HepG2 (cell line): Measurements from ENCODE around the gene CLUH. TPM values are rescaled to one million over a fixed set of nuclear protein-coding genes. Genes with fewer than 3 reads are reported as not detected.

ENCODE experiments used
- ARHGAP35 ChIP-seq: sonication (generic); formaldehyde crosslinking; IDR thresholded peaks from 2 replicates; pipeline ENCODE4 v1.9.0; 2022; ENCODE audit warnings: mild to moderate bottlenecking, inconsistent platforms, moderate library complexity, missing genetic modification reagents, borderline replicate concordance
- ATM ChIP-seq: fragments of 450-650 bp; IDR thresholded peaks from 2 replicates; pipeline ENCODE4 v1.7.1; 2017; ENCODE audit warnings: mild to moderate bottlenecking, borderline replicate concordance
- BRCA1 ChIP-seq: sonication (generic); formaldehyde crosslinking; IDR thresholded peaks from 2 replicates; pipeline ENCODE4 v1.4.0; 2020; ENCODE audit warnings: missing genetic modification reagents
- CHCHD3 ChIP-seq: sonication (generic); formaldehyde crosslinking; IDR thresholded peaks from 2 replicates; pipeline ENCODE4 v1.8.0; 2022; ENCODE audit warnings: mild to moderate bottlenecking, missing genetic modification reagents, moderate library complexity
- ETV6 ChIP-seq: sonication (generic); formaldehyde crosslinking; conservative IDR thresholded peaks from 2 replicates; pipeline ENCODE4 v1.4.0; 2020; ENCODE audit warnings: missing genetic modification reagents
- FOXA1 ChIP-seq, 2 experiments: fragments of 450-650 bp in 1 of 2; sonication (generic) in 1 of 2; formaldehyde crosslinking in 1 of 2; IDR thresholded peaks; 2 replicates each; pipeline versions ENCODE4 v1.4.0 to v1.6.1; 2016 to 2020; ENCODE audit warnings: missing genetic modification reagents in 1 of 2
- IRX3 ChIP-seq: sonication (generic); formaldehyde crosslinking; IDR thresholded peaks from 2 replicates; pipeline ENCODE4 v1.8.1; 2023; ENCODE audit warnings: mild to moderate bottlenecking, low read depth, missing genetic modification reagents, borderline replicate concordance
- KAT2B ChIP-seq: fragments of 150-350 bp; IDR thresholded peaks from 2 replicates; pipeline ENCODE4 v1.6.1; 2014; ENCODE audit warnings: low read depth, low read length, borderline replicate concordance
- KLF13 ChIP-seq: sonication (generic); formaldehyde crosslinking; IDR thresholded peaks from 2 replicates; pipeline ENCODE4 v1.4.0; 2020; ENCODE audit warnings: mild to moderate bottlenecking, missing genetic modification reagents
- MZF1 ChIP-seq: sonication (generic); formaldehyde crosslinking; IDR thresholded peaks from 2 replicates; pipeline ENCODE4 v1.8.1; 2023; ENCODE audit warnings: mild to moderate bottlenecking, missing genetic modification reagents, borderline replicate concordance
- NCOR1 ChIP-seq: fragments of 200-600 bp; sonication (generic); IDR thresholded peaks from 2 replicates; pipeline ENCODE4 v1.7.0; 2017; ENCODE audit warnings: antibody characterized with exemption, low read length, borderline replicate concordance
- SATB2 ChIP-seq: sonication (generic); formaldehyde crosslinking; IDR thresholded peaks from 2 replicates; pipeline ENCODE4 v1.5.0; 2020; ENCODE audit warnings: missing genetic modification reagents
- SRF ChIP-seq: IDR thresholded peaks from 2 replicates; pipeline ENCODE4 v1.6.1; 2011; ENCODE audit warnings: mild to moderate bottlenecking, low read depth, low read length, moderate library complexity
- SRSF1 ChIP-seq: fragments of 200-400 bp; formaldehyde crosslinking; optimal IDR thresholded peaks from 2 replicates; pipeline ENCODE3; 2017; ENCODE audit warnings: mild to moderate bottlenecking, low read depth, low read length, moderate library complexity
- ZKSCAN8 ChIP-seq: IDR thresholded peaks from 2 replicates; pipeline ENCODE4 v1.6.1; 2016; ENCODE audit warnings: borderline replicate concordance, missing genetic modification reagents, missing compliant biosample characterization
- ZMYM4 ChIP-seq: sonication (generic); formaldehyde crosslinking; IDR thresholded peaks from 2 replicates; pipeline ENCODE4 v1.8.1; 2023; ENCODE audit warnings: mild to moderate bottlenecking, missing genetic modification reagents
- ZNF563 ChIP-seq: sonication (generic); formaldehyde crosslinking; IDR thresholded peaks from 2 replicates; pipeline ENCODE4 v1.8.0; 2022; ENCODE audit warnings: mild to moderate bottlenecking, moderate library complexity, missing genetic modification reagents
- ZNF674 ChIP-seq: sonication (generic); formaldehyde crosslinking; IDR thresholded peaks from 2 replicates; pipeline ENCODE4 v1.5.0; 2020; ENCODE audit warnings: low read depth, mild to moderate bottlenecking, missing genetic modification reagents
- polyA plus RNA-seq, 8 experiments: library from polyadenylated mRNA; depleted of rRNA in 3 of 8; stranded (reverse) in 7 of 8; unstranded in 1 of 8; fragments of >200 nt; fragmentation: Illumina TruSeq in 4 of 8; extraction: Trizol in 4 of 8; gene quantifications; 2 replicates each; pipeline versions ENCODE4 v1.2.1 to v1.2.3, GENCODE V29; 2011 to 2016; ENCODE audit warnings: low read depth in 4 of 8, missing spikeins in 1 of 8, mixed read lengths in 1 of 8; ENCODE audit not compliant: insufficient read depth in 1 of 8
- total RNA-seq, 5 experiments: library from RNA; depleted of rRNA; stranded (reverse); fragments of >200 nt; fragmentation: Illumina TruSeq; extraction: Trizol; gene quantifications; 2 replicates each; pipeline ENCODE4 v1.2.3, GENCODE V29; 2016; ENCODE audit warnings: low read depth in 1 of 5
- TF ChIP-seq, protein P1 (sequence below): sonication (generic); formaldehyde crosslinking; IDR thresholded peaks from 2 replicates; pipeline ENCODE4 v1.8.1; 2023; ENCODE audit warnings: mild to moderate bottlenecking, missing genetic modification reagents
- TF ChIP-seq, protein P2 (sequence below): sonication (generic); formaldehyde crosslinking; IDR thresholded peaks from 2 replicates; pipeline ENCODE4 v1.8.0; 2022; ENCODE audit warnings: missing genetic modification reagents, low read depth, mild to moderate bottlenecking, borderline replicate concordance
- TF ChIP-seq, protein P3 (sequence below): sonication (generic); formaldehyde crosslinking; IDR thresholded peaks from 2 replicates; pipeline ENCODE4 v1.4.0; 2020; ENCODE audit warnings: missing genetic modification reagents
- TF ChIP-seq, protein P4 (sequence below): sonication (generic); formaldehyde crosslinking; IDR thresholded peaks from 2 replicates; pipeline ENCODE4 v1.4.0; 2020; ENCODE audit warnings: mild to moderate bottlenecking, missing genetic modification reagents
- TF ChIP-seq, protein P5 (sequence below): sonication (generic); formaldehyde crosslinking; IDR thresholded peaks from 2 replicates; pipeline ENCODE4 v1.5.0; 2020; ENCODE audit warnings: mild to moderate bottlenecking, missing genetic modification reagents

Gene CLUH
- total and polyA plus RNA-seq, 2 of the 13 experiments (the other 11 are each of a cell fraction or from before 2014, with no cell fraction given), result 30.9 to 60.5 TPM

DNA sequence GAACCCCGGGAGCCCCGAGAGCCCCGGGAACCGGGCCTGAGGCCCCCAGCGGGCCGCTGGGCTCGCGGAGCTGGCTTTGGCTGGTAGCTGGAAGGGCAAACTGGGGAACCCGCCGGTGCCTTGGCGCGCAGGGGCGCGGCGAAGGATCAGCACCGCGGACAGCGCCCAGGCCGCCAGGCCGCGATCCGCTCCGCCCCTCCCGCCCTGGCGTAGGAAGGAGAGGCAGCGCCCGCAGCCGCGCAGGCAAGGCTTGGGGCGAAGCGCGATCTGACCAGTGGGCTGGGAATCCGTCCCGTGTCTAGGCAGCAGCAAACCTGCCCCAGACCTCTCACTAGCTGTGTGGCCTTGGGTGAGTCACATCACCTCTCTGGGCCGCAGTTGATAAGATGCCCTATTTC is 38.2 kb upstream of the CLUH start (continued):
- TF ChIP-seq, protein P1, sequence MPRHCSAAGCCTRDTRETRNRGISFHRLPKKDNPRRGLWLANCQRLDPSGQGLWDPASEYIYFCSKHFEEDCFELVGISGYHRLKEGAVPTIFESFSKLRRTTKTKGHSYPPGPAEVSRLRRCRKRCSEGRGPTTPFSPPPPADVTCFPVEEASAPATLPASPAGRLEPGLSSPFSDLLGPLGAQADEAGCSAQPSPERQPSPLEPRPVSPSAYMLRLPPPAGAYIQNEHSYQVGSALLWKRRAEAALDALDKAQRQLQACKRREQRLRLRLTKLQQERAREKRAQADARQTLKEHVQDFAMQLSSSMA (CRISPR knock-in tag), result peak; percentile 95
- TF ChIP-seq, protein P2, sequence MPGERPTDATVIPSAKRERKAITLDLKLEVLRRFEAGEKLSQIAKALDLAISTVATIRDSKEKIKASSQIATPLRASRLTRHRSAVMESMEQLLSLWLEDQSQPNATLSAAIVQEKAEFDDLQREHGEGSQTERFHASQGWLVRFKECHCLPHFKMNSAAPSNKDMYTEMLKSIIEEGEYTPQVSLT, result no peak
- TF ChIP-seq MZF1 (no peak), NCOR1 (no peak), BRCA1 (CRISPR knock-in tag) (peak; percentile 99), CHCHD3 (CRISPR knock-in tag) (peak; percentile 97), SRSF1 (no peak), FOXA1 (IDR thresholded peaks at IDR 0.05) (no peak), FOXA1 (CRISPR knock-in tag; IDR thresholded peaks at IDR 0.05) (peak; percentile 43; the same call in 1 of the 2 replicates), IRX3 (CRISPR knock-in tag) (peak; percentile 95; the same call in 1 of the 2 replicates), ZMYM4 (CRISPR knock-in tag) (peak; percentile 69), ETV6 (CRISPR knock-in tag) (peak; percentile 99), ZNF563 (CRISPR knock-in tag) (peak; percentile 97), KAT2B (no peak), ZKSCAN8 (CRISPR knock-in tag) (0 out of 2 replicates have a peak, but pooled peaks have one; percentile 34), ARHGAP35 (CRISPR knock-in tag) (peak; percentile 96), ZNF674 (peak; percentile 88; the same call in 1 of the 2 replicates), ATM (no peak), SRF (no peak), SATB2 (peak; percentile 99), KLF13 (no peak)
- TF ChIP-seq, protein P3, sequence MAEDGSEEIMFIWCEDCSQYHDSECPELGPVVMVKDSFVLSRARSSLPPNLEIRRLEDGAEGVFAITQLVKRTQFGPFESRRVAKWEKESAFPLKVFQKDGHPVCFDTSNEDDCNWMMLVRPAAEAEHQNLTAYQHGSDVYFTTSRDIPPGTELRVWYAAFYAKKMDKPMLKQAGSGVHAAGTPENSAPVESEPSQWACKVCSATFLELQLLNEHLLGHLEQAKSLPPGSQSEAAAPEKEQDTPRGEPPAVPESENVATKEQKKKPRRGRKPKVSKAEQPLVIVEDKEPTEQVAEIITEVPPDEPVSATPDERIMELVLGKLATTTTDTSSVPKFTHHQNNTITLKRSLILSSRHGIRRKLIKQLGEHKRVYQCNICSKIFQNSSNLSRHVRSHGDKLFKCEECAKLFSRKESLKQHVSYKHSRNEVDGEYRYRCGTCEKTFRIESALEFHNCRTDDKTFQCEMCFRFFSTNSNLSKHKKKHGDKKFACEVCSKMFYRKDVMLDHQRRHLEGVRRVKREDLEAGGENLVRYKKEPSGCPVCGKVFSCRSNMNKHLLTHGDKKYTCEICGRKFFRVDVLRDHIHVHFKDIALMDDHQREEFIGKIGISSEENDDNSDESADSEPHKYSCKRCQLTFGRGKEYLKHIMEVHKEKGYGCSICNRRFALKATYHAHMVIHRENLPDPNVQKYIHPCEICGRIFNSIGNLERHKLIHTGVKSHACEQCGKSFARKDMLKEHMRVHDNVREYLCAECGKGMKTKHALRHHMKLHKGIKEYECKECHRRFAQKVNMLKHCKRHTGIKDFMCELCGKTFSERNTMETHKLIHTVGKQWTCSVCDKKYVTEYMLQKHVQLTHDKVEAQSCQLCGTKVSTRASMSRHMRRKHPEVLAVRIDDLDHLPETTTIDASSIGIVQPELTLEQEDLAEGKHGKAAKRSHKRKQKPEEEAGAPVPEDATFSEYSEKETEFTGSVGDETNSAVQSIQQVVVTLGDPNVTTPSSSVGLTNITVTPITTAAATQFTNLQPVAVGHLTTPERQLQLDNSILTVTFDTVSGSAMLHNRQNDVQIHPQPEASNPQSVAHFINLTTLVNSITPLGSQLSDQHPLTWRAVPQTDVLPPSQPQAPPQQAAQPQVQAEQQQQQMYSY, result peak; percentile 80
- TF ChIP-seq, protein P4, sequence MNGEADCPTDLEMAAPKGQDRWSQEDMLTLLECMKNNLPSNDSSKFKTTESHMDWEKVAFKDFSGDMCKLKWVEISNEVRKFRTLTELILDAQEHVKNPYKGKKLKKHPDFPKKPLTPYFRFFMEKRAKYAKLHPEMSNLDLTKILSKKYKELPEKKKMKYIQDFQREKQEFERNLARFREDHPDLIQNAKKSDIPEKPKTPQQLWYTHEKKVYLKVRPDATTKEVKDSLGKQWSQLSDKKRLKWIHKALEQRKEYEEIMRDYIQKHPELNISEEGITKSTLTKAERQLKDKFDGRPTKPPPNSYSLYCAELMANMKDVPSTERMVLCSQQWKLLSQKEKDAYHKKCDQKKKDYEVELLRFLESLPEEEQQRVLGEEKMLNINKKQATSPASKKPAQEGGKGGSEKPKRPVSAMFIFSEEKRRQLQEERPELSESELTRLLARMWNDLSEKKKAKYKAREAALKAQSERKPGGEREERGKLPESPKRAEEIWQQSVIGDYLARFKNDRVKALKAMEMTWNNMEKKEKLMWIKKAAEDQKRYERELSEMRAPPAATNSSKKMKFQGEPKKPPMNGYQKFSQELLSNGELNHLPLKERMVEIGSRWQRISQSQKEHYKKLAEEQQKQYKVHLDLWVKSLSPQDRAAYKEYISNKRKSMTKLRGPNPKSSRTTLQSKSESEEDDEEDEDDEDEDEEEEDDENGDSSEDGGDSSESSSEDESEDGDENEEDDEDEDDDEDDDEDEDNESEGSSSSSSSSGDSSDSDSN (CRISPR knock-in tag), result peak; percentile 81
- TF ChIP-seq, protein P5, sequence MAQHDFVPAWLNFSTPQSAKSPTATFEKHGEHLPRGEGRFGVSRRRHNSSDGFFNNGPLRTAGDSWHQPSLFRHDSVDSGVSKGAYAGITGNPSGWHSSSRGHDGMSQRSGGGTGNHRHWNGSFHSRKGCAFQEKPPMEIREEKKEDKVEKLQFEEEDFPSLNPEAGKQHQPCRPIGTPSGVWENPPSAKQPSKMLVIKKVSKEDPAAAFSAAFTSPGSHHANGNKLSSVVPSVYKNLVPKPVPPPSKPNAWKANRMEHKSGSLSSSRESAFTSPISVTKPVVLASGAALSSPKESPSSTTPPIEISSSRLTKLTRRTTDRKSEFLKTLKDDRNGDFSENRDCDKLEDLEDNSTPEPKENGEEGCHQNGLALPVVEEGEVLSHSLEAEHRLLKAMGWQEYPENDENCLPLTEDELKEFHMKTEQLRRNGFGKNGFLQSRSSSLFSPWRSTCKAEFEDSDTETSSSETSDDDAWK (CRISPR knock-in tag), result no peak
